Activated CD8-positive, alpha-beta memory T cell treated with anti-CD3 and anti-CD28 coated beads, Interleukin-2, amount 50 U/mL, for 1 hour (primary cell): ENCODE measurements around the gene SYNE4.
"Not testable (repeated sequence)": the region's sequence is repeated elsewhere in the genome, so short reads cannot be mapped to it uniquely, and the experiment has no call there.

ENCODE experiments used
- DNase-seq: peaks from one replicate; pipeline ENCODE4 v3.0.0-alpha.2; 2020; ENCODE audit errors: extremely low read depth

The SYNE4 gene

DNA sequence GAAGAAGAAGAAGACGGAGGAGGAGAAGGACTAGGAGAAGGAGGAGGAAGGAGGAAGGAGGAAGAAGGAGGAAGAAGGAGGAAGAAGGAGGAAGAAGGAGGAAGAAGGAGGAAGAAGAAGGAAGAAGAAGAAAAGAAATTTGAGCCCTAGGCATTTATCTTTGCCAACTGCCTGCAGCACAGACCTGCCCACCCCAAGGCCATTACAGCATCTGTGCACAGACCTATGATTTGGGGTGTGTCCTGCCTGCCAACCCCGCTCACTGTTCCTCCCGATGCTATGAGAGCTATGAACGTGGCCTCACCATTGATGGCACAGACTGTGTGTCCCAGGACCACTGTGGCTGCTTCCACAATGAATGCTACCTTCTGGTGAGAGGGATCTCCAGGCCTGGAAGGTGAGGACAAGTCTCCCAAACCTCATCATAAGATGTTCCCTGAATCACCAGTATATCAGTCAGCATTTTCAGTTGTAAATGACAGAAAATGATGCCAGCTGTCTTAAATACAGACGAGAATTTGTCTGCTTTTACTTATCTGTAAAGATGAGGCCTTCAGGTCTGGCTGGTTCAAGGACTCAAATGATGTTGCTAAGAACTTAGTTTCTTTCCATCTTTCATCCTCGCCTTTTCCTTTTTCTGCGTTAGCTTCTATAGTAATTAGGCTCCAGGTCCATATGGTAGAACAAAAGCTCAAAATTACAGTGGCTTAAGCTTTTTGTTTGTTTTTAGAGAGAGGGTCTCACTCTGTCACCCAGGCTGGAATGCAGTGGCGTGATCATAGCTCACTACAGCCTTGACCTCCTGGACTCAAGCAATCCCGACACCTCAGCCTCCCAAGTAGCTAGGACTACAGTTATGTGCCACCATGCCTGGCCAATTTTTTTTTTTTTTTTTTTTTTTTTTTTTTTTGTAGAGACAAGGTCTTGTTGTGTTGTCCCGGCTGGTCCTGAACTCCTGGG is 17.6 kb downstream of the SYNE4 start:
- DNase-seq = no peak

DNA sequence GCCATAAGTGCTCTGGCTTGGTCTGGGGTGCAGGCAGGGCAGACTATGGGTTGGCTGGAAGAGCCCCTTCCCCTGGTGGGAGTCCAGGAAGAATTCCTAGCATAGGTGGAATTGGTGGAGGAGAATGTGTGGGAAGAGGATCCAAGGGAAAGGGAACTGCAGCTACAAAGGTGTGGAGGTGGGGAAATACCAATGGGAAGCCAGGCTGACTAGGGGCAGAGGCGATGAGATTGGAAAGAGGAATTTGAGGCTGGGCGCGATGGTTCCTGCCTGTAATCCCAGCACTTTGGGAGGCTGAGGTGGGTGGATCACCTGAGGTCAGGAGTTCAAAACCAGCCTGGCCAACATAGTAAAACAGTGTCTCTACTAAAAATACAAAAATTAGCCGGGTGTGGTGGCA is 18.5 kb downstream of the SYNE4 start:
- DNase-seq = no peak

DNA sequence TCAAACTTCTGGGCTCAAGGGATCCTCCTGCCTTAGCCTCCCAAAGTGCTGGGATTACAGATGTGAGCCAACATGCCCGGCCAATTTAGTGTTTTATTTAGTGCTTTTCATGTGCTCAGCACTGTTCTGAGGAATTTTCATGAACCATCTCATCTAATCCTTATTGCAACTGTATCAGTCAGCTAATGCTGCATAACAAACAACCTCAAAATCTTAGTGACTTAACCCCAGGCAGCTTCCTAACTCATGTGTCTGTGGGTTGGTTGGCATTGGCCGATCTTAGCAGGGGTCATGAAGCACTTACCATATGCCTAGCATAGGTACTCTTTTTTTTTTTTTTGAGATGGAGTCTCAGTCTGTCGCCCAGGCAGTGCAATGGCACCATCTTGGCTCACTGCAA is 19.8 kb downstream of the SYNE4 start:
- DNase-seq = no peak

DNA sequence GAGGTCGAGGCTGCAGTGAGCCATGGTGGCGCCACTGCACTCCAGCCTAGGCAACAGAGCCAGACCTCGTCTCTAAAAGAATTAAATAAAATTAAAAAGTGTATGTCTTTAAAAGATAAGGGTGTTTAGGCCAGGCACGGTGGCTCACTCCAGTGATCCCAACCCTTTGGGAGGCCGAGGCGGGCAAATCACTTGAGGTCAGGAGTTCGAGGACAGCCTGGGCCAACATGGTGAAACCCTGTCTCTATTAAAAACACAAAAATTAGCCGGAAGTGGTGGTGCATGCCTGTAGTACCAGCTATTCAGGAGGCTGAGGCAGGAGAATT is 21.1 kb downstream of the SYNE4 start:
- no peak for DNase-seq

DNA sequence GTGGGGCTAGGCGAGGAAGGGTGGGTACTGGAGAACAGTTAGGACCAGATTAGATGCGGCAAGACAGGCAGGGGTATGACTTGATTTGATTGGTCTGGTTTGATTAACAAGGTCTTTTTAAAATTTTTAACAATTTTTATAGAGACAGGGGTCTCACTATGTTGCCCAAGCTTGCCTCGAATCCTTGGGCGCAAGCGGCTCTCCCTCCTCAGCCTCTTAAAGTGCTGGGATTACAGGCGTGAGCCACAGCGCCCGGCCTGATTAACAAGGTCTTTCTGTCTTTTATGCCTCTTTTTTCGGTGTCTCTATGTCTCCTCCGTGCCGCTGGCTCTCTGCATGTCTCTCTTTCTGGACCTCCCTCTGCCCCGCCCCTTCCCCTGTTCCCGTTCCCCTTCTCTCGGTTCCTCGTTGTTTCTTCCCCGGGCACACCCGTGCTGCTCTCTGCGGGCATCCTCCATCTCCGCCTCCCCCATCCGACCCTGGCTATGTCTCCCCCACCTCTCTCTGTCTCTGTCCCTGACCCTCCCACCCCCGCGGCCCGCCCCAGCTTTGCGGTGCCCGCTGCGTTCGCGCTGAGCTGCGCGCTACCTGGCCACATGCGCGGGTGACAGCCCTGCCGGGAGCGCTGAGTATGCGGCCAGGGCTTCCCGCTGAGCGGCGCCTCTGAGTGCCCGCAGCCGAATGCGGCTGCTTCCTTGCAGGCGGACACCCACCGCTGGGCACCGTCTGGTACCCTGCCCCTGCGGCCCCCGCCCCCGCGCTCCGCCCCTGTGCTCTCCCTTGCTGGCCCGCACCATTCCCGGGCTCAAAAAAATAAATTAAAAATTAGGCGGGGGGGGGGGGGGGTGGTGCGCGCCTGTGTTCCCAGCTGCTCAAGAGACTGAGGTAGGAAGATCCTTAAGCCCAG is 21.7 kb downstream of the SYNE4 start:
- DNase-seq = no peak

DNA sequence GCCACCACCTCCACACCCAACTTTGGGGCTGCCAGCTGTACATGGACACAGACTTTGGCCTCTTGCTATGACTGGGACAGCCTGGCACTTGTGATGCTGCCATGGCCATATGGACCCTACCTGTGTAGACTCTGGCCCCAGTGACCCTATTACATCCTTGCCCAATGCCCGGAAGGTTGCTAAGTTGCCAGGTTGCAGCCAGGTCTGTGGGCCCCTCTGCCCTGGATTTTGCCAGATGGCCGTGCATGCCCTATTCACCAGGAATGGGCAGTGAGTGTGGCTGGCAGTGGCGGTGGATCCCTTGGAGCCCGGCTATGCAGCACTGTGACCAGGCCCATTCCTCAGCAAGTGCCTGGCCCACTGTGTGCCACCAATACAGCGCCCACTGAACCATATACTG is 22.5 kb downstream of the SYNE4 start:
- DNase-seq = no peak

DNA sequence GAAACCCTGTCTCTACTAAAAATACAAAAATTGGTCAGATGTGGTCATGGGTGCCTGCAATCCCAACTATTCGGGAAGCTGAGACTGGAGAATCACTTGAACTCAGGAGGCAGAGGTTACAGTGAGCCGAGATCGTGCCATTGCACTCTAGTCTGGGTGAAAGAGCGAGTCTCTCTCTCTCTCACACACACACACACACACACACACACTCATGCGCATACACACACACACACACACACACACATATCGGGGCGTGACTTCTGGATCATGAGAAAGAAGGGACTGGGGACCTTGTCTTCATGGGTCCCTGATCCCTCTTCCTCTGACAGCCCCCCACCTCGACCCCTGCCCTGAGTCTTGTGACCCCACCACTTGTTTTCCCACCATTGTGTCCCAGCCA is 25.4 kb downstream of the SYNE4 start:
- no peak for DNase-seq

DNA sequence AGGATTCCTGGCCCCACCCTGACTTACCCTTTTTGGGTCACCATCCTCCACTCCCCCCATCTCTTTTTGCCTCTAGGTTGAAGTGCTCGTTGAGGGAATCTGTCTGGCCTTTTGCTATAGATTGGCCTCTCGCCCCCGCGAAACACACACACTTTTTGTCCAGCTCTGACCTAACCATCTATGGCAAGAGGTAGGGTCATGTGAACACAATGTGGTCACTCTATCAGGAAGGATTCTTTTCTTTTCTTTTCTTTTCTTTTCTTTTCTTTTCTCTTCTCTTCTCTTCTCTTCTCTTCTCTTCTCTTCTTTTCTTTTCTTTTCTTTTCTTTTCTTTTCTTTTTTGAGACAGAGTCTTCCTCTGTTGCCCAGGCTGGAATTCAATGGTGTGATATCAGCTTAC is 27.6 kb downstream of the SYNE4 start:
- DNase-seq = not testable (repeated sequence)

DNA sequence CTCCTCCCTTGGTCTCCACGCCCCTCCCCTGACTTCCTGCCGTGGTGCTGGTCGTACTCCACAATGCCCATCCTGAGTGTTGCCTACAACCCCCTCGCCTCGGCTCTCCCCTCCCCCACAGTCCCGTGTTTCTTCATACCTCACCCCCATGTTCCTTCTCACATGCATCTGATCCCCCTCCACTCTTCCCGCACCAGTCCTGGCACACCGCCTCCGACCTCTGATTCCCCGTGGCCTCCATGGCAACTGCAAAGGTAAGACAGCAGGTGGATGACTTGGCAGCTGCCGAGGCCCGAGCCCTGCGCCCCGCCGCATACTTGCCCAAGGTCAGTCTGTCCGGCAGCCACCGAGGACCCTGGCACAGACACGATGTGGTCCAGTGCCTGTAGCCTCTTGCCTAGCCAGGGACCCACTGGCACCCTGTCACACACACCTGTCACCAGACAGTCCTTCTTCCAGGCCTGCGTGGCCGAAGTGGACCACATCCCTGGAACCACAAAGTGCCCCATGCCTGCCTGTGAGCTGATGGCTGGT is 29.7 kb downstream of the SYNE4 start:
- no peak for DNase-seq

DNA sequence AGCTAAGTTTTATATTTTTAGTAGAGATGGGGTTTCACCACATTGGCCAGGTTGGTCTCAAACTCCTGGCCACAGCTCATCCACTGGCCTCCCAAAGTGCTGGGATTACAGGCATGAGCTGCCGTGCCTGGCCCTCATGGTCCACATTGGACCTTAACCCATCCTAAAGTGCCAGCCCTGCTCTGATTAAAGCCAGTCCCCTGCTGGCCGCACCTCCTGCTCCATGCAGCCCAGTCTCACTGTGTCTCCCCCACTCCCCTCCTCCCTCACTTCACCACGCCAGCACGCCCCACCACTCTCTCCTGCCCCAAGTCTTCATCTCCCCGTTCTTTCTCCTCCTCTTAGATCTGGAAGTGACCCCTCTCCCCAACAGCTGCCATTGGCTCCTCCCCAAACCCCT is 30.3 kb downstream of the SYNE4 start:
- no peak for DNase-seq

DNA sequence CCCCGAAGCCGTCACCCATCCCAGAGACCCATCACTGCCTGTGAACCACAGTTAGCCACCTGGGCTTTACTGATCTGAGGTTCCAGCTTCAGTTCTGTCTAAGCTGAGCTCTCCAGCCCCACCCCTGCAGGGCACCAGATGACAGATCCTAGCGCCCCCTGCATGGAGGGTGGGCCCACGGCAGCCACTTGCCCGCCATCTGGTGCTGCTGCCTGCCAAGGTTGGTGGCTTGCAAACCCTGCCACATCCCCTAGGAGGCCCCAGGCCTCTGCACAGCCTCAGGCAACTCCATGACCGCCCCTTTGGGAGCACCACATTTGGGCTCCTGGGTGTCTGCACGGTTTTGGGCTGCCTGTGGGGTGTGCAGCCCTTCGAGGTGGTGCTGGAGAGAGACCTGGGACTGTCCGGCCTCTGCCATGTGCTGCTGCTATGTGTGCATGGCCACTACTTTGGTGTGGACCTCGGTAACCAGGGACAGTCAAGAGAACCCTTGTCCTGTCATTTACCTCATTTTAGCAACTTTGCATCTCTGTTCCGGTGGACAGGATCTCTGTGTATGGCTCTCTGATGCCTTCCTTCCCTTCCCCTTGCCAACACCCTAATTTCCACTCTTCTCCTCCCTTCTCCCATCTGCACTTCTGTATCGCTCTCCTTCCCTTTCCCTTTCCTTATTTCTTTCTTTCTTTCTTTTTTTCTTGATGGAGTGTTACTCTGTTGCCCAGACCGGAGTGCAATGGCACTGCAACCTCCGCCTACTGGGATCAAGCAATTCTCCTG is 31.0 kb downstream of the SYNE4 start:
- DNase-seq = no peak

DNA sequence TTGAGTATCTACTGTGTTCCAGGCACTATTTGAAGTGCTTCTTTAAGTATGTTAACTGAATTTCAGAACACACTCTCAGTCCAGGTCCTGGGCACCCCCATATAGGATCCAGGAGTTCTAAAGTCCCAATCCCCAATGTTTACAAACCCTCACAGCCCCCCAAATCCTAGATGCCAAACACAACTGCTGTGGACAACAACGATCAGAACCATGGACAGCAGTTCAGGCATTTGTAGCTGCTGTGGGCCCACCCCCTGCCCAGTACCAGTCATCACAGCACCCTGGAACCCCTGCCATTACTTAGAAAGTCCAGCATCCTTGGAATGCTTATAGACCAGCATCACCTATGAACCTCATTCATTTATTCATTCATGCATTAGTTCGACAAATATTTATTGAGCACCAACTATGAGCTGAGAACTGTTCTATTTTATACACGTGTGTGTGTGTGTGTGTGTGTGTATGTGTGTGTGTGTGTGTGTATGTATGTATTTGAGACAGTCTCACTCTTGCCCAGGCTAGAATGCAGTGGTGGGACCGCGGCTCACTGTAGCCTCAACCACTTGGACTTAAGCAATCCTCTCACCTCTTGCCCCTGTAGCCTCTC is 32.9 kb downstream of the SYNE4 start:
- DNase-seq = no peak

DNA sequence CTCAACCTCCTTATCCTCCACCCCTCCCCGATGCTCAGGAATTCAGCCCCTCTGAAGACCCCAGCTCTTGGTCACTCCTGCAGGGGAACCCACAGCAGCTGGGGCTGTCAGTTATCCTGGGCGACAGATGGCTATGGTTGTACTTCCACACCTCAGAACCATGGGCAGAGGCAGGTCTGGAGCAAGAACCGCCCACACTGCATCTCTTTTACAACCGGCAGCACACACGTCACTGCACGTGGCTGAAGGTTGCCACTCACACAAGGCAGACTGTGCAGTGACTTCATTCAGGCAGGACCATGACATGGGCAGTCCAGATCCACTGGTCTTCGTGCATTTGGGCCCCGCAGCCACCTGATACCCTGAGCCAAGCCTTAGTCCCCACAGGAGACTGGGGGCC is 35.1 kb downstream of the SYNE4 start:
- no peak for DNase-seq

DNA sequence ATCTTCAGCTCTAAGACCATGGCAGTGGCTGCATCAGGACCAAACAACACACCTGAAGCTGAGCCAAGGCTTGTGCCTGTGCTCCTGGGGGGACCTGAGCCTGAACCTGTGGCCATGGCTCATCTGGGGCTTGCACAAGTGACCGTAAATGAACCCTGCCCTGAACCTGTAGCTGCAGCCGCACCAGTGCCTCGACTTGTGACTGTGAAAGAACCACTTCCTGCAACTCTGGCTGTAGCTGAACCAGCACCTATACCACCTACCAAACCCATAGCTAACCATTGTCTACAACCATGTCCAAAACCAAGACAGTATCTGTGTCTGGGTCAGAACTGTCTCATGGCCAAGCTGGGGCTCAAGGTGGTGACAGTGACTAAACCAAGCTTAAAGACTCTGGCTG is 41.8 kb downstream of the SYNE4 start:
- no peak for DNase-seq

DNA sequence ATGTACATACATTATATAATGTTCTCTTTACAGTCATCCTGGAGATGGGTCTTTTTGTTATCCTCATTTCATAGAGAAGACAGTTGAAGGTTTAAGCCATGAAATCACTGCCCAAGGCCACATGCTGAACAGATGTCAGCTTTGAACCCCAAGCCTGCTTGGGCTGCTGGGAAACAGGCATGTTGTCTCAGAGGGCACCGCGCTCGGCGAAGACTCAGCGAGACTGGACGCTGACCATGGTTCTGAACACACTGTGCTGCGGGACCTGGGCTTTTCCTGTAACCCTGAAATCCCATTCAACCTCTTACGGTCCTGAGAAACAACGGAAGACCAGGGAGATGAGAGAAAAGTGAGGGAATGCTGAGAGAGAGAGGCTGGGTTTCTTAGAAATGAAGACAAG is 45.1 kb downstream of the SYNE4 start:
- DNase-seq = no peak

DNA sequence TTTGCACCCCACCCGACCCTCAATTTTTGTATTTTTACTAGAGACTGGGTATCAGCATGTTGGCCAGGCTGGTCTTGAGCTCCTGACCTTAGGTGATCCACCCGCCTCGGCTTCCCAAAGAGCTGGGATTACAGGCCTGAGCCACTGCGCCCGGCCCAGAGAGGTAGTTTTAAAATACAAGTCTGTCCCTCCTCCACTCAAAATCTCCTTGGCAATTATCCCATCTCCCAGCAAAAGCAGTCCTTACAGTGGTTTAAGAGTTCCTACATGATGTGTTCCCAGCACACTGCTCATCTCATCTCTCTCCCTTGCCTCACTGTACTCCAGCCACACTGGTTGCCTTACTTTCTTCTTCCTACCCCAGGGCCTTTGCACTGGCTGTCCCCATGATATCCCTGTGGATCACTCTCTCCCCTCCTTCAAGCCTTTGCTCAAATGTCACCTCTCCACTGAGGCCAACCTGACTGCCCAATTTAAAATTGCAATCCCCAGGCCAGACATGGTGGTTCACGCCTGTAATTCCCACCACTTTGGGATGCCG is 48.1 kb downstream of the SYNE4 start:
- DNase-seq = no peak

DNA sequence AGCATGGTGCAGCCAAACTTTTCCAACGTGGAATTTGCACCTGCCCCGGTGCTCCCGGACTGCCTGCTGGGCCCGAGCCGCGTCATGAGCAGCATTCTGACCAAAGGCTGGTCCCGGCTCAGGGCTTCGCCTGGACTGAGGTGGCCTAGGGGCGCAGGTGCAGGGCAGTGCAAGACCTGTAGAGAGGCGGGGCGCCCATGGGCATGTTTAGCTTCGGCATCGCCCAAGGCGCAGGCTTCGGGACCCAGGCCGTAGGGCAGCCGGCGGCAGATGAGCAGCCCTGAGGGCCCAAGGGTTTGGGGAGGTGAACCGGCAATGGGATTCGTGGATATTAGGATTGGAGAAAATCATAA is 48.7 kb downstream of the SYNE4 start:
- DNase-seq = no peak

DNA sequence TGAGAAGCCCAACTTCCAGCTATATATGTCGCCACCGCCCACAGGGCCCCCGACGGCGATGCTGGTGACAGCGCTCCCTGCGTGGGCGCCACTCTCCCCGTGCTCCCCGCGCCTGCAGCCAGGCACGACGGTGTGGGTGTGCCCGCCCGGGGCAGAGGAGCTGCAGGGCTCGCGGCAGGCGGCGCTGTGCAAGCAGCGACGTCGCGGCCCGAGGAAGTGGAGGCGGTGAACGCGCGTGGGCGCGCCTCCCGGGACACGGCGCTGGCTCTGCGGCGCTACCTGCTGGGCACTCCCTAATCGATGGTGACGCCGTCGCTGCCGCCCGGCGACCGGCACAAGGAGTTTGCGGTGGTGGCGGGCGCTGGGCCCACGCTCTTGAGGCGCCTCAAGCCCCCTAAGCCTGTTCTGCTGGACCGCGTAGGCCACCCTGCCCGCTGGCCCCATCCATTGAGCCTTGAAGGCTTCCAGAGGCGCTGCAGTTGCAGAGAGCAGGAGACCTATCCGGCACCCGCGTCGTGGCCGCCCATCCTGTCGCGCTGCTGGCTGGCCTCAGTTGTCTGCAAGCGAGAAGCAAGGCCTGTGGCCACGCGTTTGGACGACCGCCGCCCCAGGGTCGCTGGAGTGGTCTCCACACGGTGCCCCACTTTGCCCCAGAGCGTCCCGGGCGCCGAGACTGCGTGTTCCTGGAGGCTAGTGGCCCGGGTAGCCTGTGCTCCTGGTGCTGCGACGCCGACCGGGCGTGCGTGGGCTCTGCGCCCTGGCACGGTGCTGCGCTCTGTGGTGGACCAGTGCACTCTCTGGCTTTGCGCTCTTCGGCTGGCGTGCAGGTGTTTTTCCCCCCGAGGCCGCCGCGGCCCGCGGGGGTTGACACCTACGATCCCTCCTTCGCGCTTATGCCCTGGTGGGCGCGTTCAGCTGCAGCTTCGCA is 49.3 kb downstream of the SYNE4 start:
- peak; percentile 53 for DNase-seq

DNA sequence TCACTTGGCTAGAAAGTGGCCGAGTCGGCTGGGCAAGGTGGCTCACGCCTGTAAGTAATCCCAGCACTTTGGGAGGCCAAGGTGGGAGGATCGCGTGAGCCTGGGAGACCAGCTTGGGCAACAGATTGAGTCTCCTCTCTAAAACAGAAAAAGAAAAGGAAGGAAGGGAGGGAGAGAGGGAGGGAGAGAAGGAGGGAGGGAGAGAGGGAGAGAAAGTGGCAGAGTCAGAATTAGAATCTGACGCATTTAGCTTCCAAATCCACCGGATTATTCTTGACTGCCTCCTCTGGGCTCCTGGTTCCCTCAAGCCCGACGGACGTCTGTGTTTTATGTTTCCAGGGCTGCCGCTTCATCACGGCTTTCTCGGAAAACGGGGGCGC is 50.0 kb downstream of the SYNE4 start:
- DNase-seq = no peak

DNA sequence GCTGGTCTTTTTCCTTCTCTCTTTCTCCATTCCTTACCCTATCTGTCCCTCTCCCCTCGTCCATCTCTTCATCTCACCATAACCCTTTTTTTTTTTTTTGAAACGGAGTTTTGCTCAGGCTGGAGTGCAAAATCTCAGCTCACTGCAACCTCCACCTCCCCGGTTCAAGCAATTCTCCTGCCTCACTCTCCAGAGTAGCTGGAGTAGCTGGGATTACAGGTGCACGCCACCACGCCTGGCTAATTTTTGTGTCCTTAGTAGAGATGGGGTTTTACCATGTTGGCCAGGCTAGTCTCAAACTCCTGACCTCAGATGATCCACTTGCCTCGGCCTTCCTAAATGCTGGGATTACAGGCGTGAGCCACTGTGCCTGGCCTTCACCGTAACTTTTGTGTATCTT is 51.2 kb downstream of the SYNE4 start:
- not testable (repeated sequence) for DNase-seq
